Measurements from ENCODE around the gene HSD17B11. TPM values are rescaled to one million over a fixed set of nuclear protein-coding genes. Genes with fewer than 3 reads are reported as not detected.
A peak's percentile ranks its signal among the peaks of the same experiment; 100 is the strongest.
"Not testable (repeated sequence)": the region's sequence is repeated elsewhere in the genome, so short reads cannot be mapped to it uniquely, and the experiment has no call there.

The HSD17B11 gene
- total RNA-seq, 1 experiment from 2014 or later, result 6.7 TPM

DNA sequence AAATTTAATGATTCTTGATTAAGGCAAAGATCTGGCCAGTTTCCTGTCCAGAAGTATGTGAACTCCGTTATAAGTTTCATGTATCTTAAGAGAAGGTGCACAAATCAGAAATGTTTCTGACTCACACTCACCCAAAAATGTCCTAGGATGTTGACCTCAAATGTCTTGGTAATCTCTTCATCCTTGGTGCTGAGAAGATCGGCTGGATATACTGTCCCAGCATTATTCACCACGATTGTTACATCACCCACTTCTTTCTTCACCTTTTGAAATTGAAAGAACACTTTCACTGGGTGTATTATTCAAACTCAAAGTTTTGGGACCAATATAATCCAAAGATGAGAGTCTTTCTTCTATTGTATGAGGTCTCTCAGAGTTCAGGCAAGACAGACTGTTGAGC is 74.0 kb downstream of the HSD17B11 start:
- no TSS peak for BruUV-seq (replicated peaks)
- DNase-seq (ENCODE audit: low spot score), result no peak

DNA sequence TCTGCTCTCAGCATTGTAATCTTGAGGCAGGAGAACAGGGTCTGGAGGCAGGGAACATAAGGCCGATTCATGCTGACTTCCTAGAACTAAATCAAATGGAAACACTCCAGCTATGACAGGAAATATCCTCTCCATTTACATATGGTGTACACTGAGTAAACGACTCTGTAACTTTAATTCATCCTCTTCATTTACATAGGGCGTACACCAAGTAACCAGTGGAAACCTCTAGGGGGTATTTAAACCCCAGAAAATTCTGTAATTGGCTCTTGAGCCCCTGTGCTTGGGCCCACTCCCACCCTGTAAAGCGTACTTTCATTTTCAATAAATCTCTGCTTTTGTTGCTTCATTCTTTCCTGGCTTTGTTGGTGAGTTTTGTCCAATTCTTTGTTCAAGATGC is 76.0 kb downstream of the HSD17B11 start:
- peak overlapping the region; percentile 37 for H3K27ac ChIP-seq (ENCODE audit: low read depth, low read length, poor library complexity, severe bottlenecking)
- H3K9me3 ChIP-seq (ENCODE audit: low read depth, low read length, poor library complexity, severe bottlenecking); BruUV-seq (replicated peaks); H3K4me1 ChIP-seq (ENCODE audit: insufficient read depth, low read length, poor library complexity, severe bottlenecking); H3K27me3 ChIP-seq (replicated peaks; ENCODE audit: insufficient read depth, low read depth, low read length, poor library complexity); H3K36me3 ChIP-seq (ENCODE audit: insufficient read depth, low read length, poor library complexity, severe bottlenecking); CTCF ChIA-PET; H3K4me3 ChIP-seq (ENCODE audit: low read depth, low read length, poor library complexity, severe bottlenecking); intact Hi-C loops (cut with micrococcal nuclease; ENCODE audit: unreplicated experiment): not testable (repeated sequence)
- peak; percentile 22 for DNase-seq (ENCODE audit: low spot score)
- POLR2A ChIA-PET (ENCODE audit: low non-redundant PET), result interaction anchor here (0.6 kb wide), 1 partner anchor 346 kb away, joined by 7 read pairs; no protein-coding TSS in a partner anchor

More for the DNA sequence above, 74.0 kb downstream of the HSD17B11 start:
- Histone ChIP-seq H3K4me1 (ENCODE audit: insufficient read depth, low read length, poor library complexity, severe bottlenecking) (peaks cover 7% of the 10 kb centered on the region), H3K9me3 (ENCODE audit: low read depth, low read length, poor library complexity, severe bottlenecking) (no peaks in the 10 kb centered on the region), H3K36me3 (ENCODE audit: insufficient read depth, low read length, poor library complexity, severe bottlenecking) (no peaks in the 10 kb centered on the region), H3K27ac (ENCODE audit: low read depth, low read length, poor library complexity, severe bottlenecking) (no peak overlapping the region), H3K4me3 (ENCODE audit: low read depth, low read length, poor library complexity, severe bottlenecking) (no peak overlapping the region), H3K27me3 (replicated peaks; ENCODE audit: insufficient read depth, low read depth, low read length, poor library complexity) (no peaks in the 10 kb centered on the region)
- POLR2A ChIA-PET (ENCODE audit: low non-redundant PET), result no interaction called here
- intact Hi-C loops (cut with micrococcal nuclease; ENCODE audit: unreplicated experiment), result no loop called here
- CTCF ChIA-PET, result no interaction called here
- no peak for TF ChIP-seq EZH2 (IDR thresholded peaks at IDR 0.05; ENCODE audit: borderline replicate concordance, low read depth, low read length, poor library complexity, severe bottlenecking)
- TF ChIP-seq, protein P1, sequence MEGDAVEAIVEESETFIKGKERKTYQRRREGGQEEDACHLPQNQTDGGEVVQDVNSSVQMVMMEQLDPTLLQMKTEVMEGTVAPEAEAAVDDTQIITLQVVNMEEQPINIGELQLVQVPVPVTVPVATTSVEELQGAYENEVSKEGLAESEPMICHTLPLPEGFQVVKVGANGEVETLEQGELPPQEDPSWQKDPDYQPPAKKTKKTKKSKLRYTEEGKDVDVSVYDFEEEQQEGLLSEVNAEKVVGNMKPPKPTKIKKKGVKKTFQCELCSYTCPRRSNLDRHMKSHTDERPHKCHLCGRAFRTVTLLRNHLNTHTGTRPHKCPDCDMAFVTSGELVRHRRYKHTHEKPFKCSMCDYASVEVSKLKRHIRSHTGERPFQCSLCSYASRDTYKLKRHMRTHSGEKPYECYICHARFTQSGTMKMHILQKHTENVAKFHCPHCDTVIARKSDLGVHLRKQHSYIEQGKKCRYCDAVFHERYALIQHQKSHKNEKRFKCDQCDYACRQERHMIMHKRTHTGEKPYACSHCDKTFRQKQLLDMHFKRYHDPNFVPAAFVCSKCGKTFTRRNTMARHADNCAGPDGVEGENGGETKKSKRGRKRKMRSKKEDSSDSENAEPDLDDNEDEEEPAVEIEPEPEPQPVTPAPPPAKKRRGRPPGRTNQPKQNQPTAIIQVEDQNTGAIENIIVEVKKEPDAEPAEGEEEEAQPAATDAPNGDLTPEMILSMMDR (conservative IDR thresholded peaks at IDR 0.05; ENCODE audit: low read depth, low read length), result no peak

DNA sequence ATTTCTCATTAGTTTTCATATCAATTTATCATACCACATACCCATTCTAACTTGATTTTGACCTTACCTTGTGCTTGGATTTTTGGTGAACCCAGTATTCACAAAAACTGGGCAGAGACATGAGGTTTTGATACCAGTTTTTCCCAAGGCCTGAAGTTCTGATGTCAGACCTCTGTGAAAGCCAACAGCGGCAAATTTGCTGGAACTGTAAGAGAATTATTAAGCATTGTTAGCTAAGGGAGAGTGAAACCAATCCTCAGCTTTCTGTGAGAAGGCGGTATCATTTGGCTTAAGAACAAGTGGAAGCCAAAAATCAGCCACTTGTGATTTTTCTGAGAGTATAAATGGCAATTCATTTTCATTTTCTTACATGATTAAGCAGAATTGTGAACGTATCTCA is 77.2 kb downstream of the HSD17B11 start:
- POLR2A ChIA-PET (ENCODE audit: low non-redundant PET), result no interaction called here
- no peak overlapping the region for H3K4me3 ChIP-seq (ENCODE audit: low read depth, low read length, poor library complexity, severe bottlenecking)

DNA sequence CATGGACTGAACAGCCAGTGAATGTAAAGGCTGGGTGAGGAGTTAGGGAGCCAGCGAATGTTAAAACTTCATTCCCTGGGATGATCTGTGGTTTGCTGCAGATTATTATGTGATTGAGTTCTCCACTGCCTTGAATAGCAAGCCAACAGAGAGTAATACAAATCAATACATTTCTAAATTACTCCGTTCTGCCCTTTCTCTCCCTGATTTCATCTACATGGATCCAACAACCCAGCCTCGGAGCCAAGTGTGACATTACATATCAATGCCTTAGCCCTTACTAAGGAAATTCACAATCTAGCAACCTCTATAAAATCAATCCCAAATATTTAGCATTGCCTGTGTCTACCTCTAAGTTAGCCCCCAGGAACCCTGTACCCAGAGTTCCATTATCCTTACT is 79.3 kb downstream of the HSD17B11 start:
- POLR2A ChIA-PET (ENCODE audit: low non-redundant PET), result no interaction called here
- no TSS peak for BruUV-seq (replicated peaks)

More for the DNA sequence above, 77.2 kb downstream of the HSD17B11 start:
- H3K4me1 ChIP-seq (ENCODE audit: insufficient read depth, low read length, poor library complexity, severe bottlenecking), result peaks cover 7% of the 10 kb centered on the region
- CTCF ChIA-PET, result no interaction called here
- no peaks in the 10 kb centered on the region for H3K9me3 ChIP-seq (ENCODE audit: low read depth, low read length, poor library complexity, severe bottlenecking)
- intact Hi-C loops (cut with micrococcal nuclease; ENCODE audit: unreplicated experiment), result no loop called here
- TF ChIP-seq, protein P1 (conservative IDR thresholded peaks at IDR 0.05; ENCODE audit: low read depth, low read length), result no peak
- TF ChIP-seq EZH2 (IDR thresholded peaks at IDR 0.05; ENCODE audit: borderline replicate concordance, low read depth, low read length, poor library complexity, severe bottlenecking), result no peak
- no peak for DNase-seq (ENCODE audit: low spot score)
- H3K27me3 ChIP-seq (replicated peaks; ENCODE audit: insufficient read depth, low read depth, low read length, poor library complexity), result no peaks in the 10 kb centered on the region
- no peak overlapping the region for H3K27ac ChIP-seq (ENCODE audit: low read depth, low read length, poor library complexity, severe bottlenecking)
- no TSS peak for BruUV-seq (replicated peaks)
- no peaks in the 10 kb centered on the region for H3K36me3 ChIP-seq (ENCODE audit: insufficient read depth, low read length, poor library complexity, severe bottlenecking)

More for the DNA sequence above, 79.3 kb downstream of the HSD17B11 start:
- Histone ChIP-seq H3K9me3 (ENCODE audit: low read depth, low read length, poor library complexity, severe bottlenecking) (no peaks in the 10 kb centered on the region), H3K27ac (ENCODE audit: low read depth, low read length, poor library complexity, severe bottlenecking) (no peak overlapping the region), H3K4me1 (ENCODE audit: insufficient read depth, low read length, poor library complexity, severe bottlenecking) (peaks cover 7% of the 10 kb centered on the region), H3K4me3 (ENCODE audit: low read depth, low read length, poor library complexity, severe bottlenecking) (no peak overlapping the region), H3K27me3 (replicated peaks; ENCODE audit: insufficient read depth, low read depth, low read length, poor library complexity) (no peaks in the 10 kb centered on the region), H3K36me3 (ENCODE audit: insufficient read depth, low read length, poor library complexity, severe bottlenecking) (no peaks in the 10 kb centered on the region)
- CTCF ChIA-PET, result no interaction called here
- intact Hi-C loops (cut with micrococcal nuclease; ENCODE audit: unreplicated experiment), result no loop called here
- TF ChIP-seq, protein P1 (conservative IDR thresholded peaks at IDR 0.05; ENCODE audit: low read depth, low read length), result no peak
- no peak for TF ChIP-seq EZH2 (IDR thresholded peaks at IDR 0.05; ENCODE audit: borderline replicate concordance, low read depth, low read length, poor library complexity, severe bottlenecking)
- DNase-seq (ENCODE audit: low spot score), result no peak

Data from A673 (cell line).